Stimulated activated CD8-positive, alpha-beta memory T cell treated with anti-CD3 and anti-CD28 coated beads, Interleukin-15, amount 100 ng/mL, for 24 hours (primary cell): ENCODE measurements around the gene ZNF414.

Experiments
- DNase-seq: peaks from one replicate; pipeline ENCODE4 v3.0.0-alpha.2; 2020; ENCODE audit warnings: low read depth

Gene ZNF414

GRCh38 chr19:8490395-8490760 lies 23.6 kb downstream of the ZNF414 start:
- DNase-seq = no peak

GRCh38 chr19:8489561-8490394 lies 24.2 kb downstream of the ZNF414 start:
- no peak for DNase-seq

DNA sequence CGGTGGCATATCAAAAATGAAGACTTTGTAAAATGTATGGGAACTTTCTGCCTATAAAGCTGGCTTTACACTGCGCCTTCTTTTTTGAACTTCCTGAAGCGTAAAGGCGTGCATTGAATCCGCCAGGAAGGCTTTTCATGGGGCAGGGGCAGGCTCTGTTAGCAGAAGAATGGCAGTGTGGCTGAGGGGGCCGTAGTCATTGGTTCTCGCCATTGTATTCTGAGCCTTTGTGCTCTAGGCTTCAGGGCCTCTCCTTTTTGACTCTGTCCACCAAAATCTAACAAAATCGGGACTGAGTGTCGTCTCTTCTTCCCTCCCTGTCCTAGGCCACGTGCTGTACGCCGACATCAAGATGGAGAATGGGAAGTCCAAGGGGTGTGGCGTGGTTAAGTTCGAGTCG lies 25.6 kb downstream of the ZNF414 start:
- DNase-seq = no peak

GRCh38 chr19:8487137-8487851 lies 26.7 kb downstream of the ZNF414 start:
- no peak for DNase-seq

DNA sequence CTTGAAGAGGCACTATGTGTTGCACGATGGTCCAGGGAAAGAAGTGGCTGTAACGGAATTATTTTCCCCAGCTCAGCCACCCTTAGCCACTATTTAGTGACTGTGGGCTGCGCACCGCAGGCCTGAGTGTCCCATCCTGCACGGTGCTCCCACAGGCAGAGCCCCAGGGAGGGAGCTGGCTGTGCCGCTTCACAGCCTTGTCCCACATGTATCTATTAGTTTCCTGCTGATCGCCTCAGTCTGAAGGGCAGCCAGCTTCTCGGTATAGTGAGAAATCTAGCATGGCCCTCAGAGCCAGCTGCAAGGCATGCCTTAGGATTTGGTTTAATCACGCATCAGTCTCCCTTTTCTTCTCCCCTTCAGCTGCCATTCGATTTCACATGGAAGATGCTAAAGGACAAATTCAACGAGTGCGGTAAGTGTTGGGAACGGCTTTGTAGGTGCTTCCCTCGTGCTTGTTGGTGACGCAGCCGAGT lies 27.3 kb downstream of the ZNF414 start:
- DNase-seq = no peak

DNA sequence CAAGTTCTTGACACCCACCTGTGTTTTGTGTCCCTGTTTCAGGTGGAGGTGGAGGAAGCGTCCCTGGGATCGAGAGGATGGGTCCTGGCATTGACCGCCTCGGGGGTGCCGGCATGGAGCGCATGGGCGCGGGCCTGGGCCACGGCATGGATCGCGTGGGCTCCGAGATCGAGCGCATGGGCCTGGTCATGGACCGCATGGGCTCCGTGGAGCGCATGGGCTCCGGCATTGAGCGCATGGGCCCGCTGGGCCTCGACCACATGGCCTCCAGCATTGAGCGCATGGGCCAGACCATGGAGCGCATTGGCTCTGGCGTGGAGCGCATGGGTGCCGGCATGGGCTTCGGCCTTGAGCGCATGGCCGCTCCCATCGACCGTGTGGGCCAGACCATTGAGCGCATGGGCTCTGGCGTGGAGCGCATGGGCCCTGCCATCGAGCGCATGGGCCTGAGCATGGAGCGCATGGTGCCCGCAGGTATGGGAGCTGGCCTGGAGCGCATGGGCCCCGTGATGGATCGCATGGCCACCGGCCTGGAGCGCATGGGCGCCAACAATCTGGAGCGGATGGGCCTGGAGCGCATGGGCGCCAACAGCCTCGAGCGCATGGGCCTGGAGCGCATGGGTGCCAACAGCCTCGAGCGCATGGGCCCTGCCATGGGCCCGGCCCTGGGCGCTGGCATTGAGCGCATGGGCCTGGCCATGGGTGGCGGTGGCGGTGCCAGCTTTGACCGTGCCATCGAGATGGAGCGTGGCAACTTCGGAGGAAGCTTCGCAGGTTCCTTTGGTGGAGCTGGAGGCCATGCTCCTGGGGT lies 28.2 kb downstream of the ZNF414 start:
- DNase-seq = no peak

DNA sequence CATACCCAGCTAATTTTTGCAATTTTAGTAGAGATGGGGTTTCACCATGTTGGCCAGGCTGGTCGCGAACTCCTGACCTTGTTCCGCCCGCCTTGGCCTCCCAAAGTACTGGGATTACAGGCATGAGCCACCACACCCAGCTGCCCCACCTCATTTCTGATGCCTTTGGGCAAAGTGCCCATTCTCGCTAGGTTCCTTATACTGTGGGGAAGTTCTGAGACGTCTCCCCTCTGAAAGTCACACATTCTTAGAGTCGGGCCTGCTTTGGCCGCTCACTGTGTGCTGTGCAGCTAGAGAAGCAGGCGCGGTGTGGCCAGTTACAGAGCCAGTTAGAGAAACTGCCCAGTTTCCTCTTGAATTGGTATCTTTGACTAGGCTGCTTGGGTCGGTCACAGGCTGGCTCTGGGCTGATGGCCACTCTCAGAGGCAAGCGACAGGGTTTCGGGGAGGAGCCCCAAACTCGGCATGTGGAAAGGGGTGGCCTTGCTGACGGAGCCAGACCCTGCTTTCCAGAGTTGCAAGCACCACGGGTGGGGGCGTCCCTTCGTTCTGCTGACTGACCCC lies 29.6 kb downstream of the ZNF414 start:
- no peak for DNase-seq

GRCh38 chr19:8483165-8483564 lies 30.8 kb downstream of the ZNF414 start:
- no peak for DNase-seq

- DNase-seq = no peak
Observed at GRCh38 chr19:8482696-8483095, 31.3 kb downstream of the ZNF414 start.

DNA sequence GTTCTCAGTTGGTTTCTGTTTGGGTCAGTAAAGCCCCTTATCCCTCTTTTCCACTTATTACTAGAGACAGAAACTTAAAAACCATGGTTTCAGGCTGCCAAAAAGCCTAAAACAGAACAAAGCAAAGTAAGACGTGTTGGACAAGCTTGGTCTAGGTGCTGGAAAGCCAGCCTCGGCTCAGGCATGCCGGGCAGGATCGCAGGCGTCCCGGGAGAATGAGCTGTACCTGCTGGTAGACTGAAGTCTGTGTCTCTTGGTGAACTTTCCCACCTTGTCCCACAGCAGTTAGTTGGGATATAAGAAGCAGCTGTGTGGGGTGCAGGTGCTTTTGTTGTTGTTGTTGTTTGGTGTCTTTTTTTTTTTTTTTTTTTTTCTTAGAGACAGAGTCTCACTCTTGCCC lies 32.4 kb downstream of the ZNF414 start:
- DNase-seq = no peak

- no peak for DNase-seq
Observed at GRCh38 chr19:8481201-8481600, 32.8 kb downstream of the ZNF414 start.

- DNase-seq = no peak
Observed at GRCh38 chr19:8478598-8478997, 35.4 kb downstream of the ZNF414 start.

DNA sequence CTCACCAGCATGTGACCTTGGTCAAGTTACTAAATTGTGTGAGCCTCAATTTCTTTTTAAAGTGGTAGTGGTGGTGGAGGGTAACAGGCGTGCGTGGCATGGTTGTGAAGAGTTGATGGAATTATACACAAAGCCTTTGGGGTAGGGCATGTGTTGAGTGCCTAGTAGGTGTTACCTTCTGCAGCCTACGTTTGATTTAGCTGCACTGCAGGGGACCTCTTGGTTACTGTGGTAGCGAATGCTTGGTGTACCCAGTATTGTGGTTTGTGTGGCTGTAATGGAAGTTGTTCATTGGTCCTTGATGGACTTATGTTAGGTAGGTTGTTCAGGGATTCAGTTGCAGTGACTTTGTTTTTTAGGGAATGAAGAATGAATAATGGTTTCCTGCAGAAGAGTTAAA lies 36.1 kb downstream of the ZNF414 start:
- no peak for DNase-seq

- DNase-seq = no peak
Observed at GRCh38 chr19:8476524-8476923, 37.4 kb downstream of the ZNF414 start.

- DNase-seq = no peak
Observed at GRCh38 chr19:8475005-8475404, 39.0 kb downstream of the ZNF414 start.

GRCh38 chr19:8473648-8474476 lies 40.1 kb downstream of the ZNF414 start:
- DNase-seq = no peak

- no peak for DNase-seq
Observed at GRCh38 chr19:8469613-8470368, 44.2 kb downstream of the ZNF414 start.

GRCh38 chr19:8468761-8469373 lies 45.1 kb downstream of the ZNF414 start:
- DNase-seq = no peak

- DNase-seq = no peak
Observed at GRCh38 chr19:8468124-8468523, 45.8 kb downstream of the ZNF414 start.

DNA sequence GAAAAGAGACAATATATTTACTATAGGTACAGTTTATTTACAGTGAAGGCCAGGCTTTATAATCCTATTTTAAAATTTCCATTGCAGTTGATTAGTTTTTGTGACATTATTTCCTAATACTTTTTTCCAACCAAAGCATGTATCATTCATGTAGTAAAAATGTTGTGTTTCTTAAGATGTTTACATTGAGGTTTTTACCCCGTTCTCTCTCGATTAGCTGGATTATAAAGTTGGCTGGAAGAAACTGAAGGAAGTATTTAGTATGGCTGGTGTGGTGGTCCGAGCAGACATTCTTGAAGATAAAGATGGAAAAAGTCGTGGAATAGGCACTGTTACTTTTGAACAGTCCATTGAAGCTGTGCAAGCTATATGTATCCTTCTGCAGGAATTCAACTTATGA lies 47.9 kb downstream of the ZNF414 start:
- no peak for DNase-seq
